ENCODE results near the gene SYT12. TPM values are rescaled to one million over a fixed set of nuclear protein-coding genes. Genes with fewer than 3 reads are reported as not detected.

The SYT12 gene
- polyA plus RNA-seq, 6 donors from 2014 or later: not detected

DNA sequence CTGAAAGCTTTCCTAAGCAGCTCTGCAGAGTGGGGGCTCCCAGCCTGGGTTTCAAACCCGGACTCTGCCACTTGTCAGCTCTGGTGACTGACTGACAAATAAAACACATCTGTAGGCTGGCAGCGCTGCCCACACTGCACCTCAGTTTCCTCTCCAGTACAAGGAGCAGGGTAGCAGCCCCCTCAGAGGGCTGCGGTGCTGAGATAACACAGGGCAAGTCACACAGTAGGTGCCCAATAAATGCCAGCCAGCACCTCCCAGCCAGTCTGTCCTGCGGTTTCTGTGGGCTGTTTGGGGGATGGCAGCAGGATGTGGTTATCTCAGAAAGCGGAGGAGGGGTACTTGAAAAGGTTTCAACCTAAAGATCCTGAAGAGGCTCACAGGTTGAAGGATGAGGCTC, 1.5 kb downstream of the SYT12 start:
- Mint-ChIP-seq H3K27me3 (peaks cover 62 to 82% (median 73%) of the 10 kb centered on the region in 3 donors), H3K9me3 (no peaks in the 10 kb centered on the region), H3K36me3 (peaks cover 0 to 7% of the 10 kb centered on the region in 2 donors), H3K27ac (peak overlapping the region in 1 of 6 donors; percentile 73), H3K4me3 (peak overlapping the region in 6 of 8 donors; percentile 34 to 84 (median 50)), H3K4me1 (peaks cover 19 to 38% (median 20%) of the 10 kb centered on the region in 3 donors)
- DNase-seq (peak; percentile 32), ATAC-seq (ENCODE audit: low read depth in 2 of 2) (peak; percentile 36 to 70)

DNA sequence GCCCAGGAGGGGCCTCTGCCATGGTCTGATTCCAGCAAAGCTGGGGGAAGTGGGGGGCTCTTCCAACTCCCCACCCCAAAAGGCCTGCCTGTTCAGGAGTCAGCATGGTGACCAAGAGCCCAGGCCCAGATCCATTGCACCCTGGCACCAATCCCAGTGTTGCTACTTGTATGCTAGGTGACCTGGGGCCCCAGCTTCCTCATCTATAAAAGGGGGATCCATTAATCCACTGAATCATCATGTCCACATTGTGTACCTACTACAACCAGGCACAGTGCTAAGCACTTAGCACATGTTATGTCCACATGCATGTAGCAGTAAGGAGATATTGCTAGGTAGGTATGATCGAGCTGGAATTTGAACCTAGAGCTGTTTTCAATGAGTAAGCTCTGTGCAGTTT, 2.0 kb downstream of the SYT12 start:
- Mint-ChIP-seq H3K36me3 (peaks cover 0 to 7% of the 10 kb centered on the region in 2 donors), H3K27ac (no peak overlapping the region), H3K27me3 (peaks cover 60 to 84% (median 71%) of the 10 kb centered on the region in 3 donors), H3K9me3 (no peaks in the 10 kb centered on the region), H3K4me3 (peak overlapping the region in 4 of 8 donors; percentile 34 to 73 (median 42)), H3K4me1 (peaks cover 19 to 38% (median 20%) of the 10 kb centered on the region in 3 donors)
- DNase-seq: no peak
- ATAC-seq (ENCODE audit: low read depth in 2 of 2): no peak

DNA sequence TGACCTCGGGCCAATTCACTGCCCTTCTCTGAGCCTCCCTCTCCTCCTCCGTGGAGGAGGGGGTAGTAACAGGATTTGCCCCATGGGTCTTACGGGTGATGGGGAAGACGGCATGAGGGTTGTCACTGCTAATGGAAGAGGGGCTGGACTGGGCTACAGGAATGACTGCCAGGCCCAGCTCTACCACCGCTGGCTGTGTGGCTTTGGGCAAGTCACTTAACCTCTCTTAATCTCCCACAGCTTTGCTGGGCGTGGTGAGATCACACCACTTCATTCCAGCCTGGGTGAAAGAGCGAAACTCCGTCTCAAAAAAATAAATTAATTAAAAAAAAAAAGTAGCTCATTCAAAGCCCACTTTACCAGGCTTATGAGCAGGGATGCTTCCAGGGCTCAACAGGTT, 2.8 kb downstream of the SYT12 start:
- no peaks in the 10 kb centered on the region for H3K9me3 Mint-ChIP-seq
- peak overlapping the region in 1 of 6 donors; percentile 40 for H3K27ac Mint-ChIP-seq
- H3K36me3 Mint-ChIP-seq: peaks cover 0 to 7% of the 10 kb centered on the region in 2 donors
- peaks cover 54 to 87% (median 70%) of the 10 kb centered on the region in 3 donors for H3K27me3 Mint-ChIP-seq
- ATAC-seq (ENCODE audit: low read depth in 2 of 2) (no peak), DNase-seq (no peak)
- H3K4me3 Mint-ChIP-seq: no peak overlapping the region
- peaks cover 19 to 39% (median 20%) of the 10 kb centered on the region in 3 donors for H3K4me1 Mint-ChIP-seq

DNA sequence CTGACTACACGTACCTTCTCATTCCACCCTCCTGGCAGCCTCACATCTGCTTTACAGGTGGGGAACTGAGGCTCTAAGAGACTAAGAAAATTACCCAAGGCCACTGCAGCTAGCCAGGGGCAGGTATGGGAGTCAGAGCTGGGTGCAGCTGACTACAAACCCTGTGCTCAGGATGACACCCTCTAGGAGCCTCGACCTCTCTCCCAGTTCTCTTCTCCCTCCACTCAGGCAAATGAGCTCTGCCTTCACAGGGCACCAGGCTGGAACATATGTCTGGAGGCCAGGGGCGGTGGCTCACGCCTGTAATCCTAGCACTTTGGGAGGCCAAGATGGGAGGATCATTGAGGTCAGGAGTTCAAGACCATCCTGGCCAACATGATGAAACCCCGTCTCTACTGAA, 4.0 kb downstream of the SYT12 start:
- DNase-seq (no peak), ATAC-seq (ENCODE audit: low read depth in 2 of 2) (no peak)
- Mint-ChIP-seq H3K4me1 (peaks cover 25 to 47% (median 29%) of the 10 kb centered on the region in 3 donors), H3K27ac (no peak overlapping the region), H3K9me3 (no peaks in the 10 kb centered on the region), H3K27me3 (peaks cover 53 to 87% (median 74%) of the 10 kb centered on the region in 3 donors), H3K36me3 (peaks cover 0 to 7% of the 10 kb centered on the region in 2 donors), H3K4me3 (peak overlapping the region in 1 of 8 donors; percentile 25)

DNA sequence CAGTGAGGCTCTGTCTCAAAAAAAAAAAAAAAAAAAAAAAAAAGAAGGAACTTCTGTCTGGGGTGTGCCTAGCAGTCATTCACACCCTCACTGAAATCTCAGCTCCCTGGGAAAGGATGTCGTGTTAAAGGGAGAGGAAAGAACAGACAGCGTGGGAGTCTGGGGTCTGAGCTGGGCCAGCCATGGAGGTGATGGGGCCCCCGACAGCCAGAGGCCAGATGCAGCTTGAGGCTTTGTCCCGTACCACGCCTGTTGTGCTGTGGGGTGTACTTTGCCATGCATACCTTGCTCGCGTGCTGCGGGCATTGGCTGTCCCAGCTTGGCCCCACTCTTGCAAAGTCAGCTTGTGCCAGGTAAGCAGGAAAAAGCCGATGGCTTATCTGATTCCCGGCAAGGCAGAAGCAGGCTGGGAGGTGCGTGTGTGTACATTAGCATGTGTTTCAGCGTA, 4.6 kb downstream of the SYT12 start:
- Mint-ChIP-seq H3K4me3 (peak overlapping the region in 1 of 8 donors; percentile 25), H3K9me3 (no peaks in the 10 kb centered on the region), H3K27me3 (peaks cover 52 to 87% (median 73%) of the 10 kb centered on the region in 3 donors), H3K36me3 (peaks cover 0 to 7% of the 10 kb centered on the region in 2 donors), H3K27ac (no peak overlapping the region), H3K4me1 (peaks cover 25 to 44% (median 29%) of the 10 kb centered on the region in 3 donors)
- DNase-seq (no peak), ATAC-seq (ENCODE audit: low read depth in 2 of 2) (peak in 1 of 2 donors; percentile 51)

DNA sequence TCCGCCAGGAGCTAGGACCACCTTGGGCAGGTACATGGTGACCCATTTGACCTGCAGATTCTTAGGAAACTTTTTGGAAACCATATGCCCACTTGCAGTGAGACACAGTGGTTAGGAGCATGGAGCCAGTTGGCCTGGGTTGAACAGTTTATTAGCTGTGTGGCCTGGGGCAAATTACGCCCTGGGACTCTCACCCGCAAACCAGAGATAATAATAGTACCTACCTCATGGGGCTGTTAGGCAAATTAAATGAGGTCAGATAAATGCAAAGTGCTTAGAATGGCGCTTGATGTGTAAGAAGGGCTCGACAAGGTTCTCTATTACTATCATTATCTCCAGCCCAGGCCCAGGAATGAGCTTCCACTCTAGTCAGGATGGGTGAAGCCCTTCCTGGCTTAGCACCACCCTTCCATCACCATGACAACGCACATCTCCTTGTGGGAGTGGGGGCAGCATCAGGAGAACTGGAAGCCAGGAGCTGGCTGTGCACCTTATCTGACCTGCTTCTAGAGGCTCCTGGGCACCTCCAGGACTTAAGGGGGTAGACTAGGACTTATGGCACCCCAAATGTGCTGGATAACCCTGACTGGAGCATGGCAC, 5.1 kb downstream of the SYT12 start:
- Mint-ChIP-seq H3K36me3 (peaks cover 0 to 7% of the 10 kb centered on the region in 2 donors), H3K4me1 (peaks cover 27 to 42% (median 29%) of the 10 kb centered on the region in 3 donors), H3K27me3 (peaks cover 52 to 87% (median 75%) of the 10 kb centered on the region in 3 donors), H3K9me3 (no peaks in the 10 kb centered on the region), H3K27ac (peak overlapping the region in 1 of 6 donors; percentile 14), H3K4me3 (peak overlapping the region in 1 of 8 donors; percentile 47)
- DNase-seq: no peak
- peak; percentile 64 to 79 for ATAC-seq (ENCODE audit: low read depth in 2 of 2)

DNA sequence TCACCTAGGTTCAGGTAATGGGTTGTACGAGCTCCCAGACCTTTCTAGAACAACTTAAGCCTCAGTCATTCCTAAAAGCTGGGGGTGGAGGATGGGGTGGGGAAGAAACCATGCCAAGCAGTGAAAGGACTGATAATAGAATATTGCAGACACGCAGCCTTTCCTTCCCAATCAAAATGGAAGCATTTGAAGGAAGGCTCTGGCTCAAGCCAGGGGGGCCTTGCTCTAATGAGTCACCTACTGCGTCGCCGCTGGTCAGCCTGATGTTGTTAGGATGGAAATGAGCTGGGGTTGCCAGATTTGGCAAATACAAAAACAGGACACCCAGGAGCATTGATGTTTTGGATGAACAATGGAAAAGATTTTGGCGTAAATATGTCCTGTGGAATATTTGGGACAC, 6.2 kb downstream of the SYT12 start:
- ATAC-seq (ENCODE audit: low read depth in 2 of 2) (no peak), DNase-seq (no peak)
- H3K4me1 Mint-ChIP-seq: peaks cover 23 to 35% (median 24%) of the 10 kb centered on the region in 3 donors
- H3K4me3 Mint-ChIP-seq: no peak overlapping the region
- no peaks in the 10 kb centered on the region for H3K9me3 Mint-ChIP-seq
- H3K36me3 Mint-ChIP-seq: no peaks in the 10 kb centered on the region
- peak overlapping the region in 2 of 6 donors; percentile 15 to 33 for H3K27ac Mint-ChIP-seq
- peaks cover 54 to 88% (median 77%) of the 10 kb centered on the region in 3 donors for H3K27me3 Mint-ChIP-seq

DNA sequence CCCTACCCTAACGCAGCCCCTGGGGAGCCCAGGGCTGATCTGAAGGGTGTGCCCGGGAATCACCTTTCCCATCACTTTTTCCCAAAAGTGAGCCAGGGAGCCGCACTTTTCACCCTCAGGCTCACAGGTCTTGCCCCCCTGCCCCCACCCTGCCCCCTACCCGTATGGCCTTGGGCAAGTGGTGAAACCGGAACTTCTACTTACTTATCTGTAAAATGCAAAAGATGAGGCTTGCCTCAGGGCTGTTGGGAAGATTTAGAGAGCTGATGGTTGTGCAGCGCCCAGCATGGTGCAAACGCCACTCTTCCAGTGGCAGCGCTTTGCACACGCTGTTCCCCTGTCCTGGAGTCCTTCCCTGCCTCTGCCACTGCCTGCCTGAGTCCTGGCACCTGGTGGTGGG, 8.0 kb downstream of the SYT12 start:
- no peaks in the 10 kb centered on the region for H3K9me3 Mint-ChIP-seq
- no peak overlapping the region for H3K27ac Mint-ChIP-seq
- H3K27me3 Mint-ChIP-seq: peaks cover 42 to 76% (median 68%) of the 10 kb centered on the region in 3 donors
- peaks cover 8 to 22% (median 14%) of the 10 kb centered on the region in 3 donors for H3K4me1 Mint-ChIP-seq
- no peak overlapping the region for H3K4me3 Mint-ChIP-seq
- ATAC-seq (ENCODE audit: low read depth in 2 of 2) (no peak), DNase-seq (no peak)
- H3K36me3 Mint-ChIP-seq: no peaks in the 10 kb centered on the region

DNA sequence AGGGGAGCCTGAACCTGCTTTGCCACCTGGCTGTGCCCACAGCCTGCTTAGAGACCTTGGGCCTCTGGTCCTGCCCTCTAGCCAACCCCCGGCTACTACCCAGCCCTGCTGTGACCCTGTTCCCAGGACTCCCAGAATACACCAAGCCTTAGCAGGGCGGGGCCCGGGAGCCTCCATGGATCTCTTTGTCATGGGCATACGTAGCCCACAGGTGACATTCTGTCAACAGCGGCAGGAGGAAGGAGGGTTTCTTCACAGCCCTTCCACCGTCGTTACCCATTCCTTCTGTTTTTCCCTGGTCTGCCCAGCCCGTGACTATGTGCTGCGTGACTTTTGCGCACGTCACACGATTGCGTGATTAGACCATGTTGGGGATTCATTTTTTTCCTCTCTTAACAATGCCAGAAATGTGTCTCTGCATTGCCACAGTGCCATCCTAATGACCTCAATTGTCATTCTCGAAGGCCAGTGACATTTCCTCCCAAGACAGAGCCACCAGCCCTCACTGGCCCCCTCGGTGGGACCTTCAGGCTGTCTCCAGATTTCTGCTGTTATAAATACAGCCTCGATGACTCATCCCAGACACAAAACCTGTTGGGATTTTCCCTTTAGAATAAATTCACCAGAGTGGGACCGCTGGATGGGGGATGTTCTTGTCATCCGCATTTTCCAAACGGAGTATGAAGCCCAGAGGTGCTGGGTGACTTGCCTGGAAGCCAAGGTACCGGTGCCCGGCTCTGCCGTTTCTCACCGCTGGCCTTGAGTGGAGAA, 9.0 kb downstream of the SYT12 start:
- peak overlapping the region in 1 of 8 donors; percentile 61 for H3K4me3 Mint-ChIP-seq
- DNase-seq (no peak), ATAC-seq (ENCODE audit: low read depth in 2 of 2) (no peak)
- H3K27me3 Mint-ChIP-seq: peaks cover 41 to 74% (median 66%) of the 10 kb centered on the region in 3 donors
- no peaks in the 10 kb centered on the region for H3K36me3 Mint-ChIP-seq
- no peaks in the 10 kb centered on the region for H3K9me3 Mint-ChIP-seq
- H3K4me1 Mint-ChIP-seq: peaks cover 8 to 19% (median 14%) of the 10 kb centered on the region in 3 donors
- peak overlapping the region in 1 of 6 donors; percentile 53 for H3K27ac Mint-ChIP-seq

DNA sequence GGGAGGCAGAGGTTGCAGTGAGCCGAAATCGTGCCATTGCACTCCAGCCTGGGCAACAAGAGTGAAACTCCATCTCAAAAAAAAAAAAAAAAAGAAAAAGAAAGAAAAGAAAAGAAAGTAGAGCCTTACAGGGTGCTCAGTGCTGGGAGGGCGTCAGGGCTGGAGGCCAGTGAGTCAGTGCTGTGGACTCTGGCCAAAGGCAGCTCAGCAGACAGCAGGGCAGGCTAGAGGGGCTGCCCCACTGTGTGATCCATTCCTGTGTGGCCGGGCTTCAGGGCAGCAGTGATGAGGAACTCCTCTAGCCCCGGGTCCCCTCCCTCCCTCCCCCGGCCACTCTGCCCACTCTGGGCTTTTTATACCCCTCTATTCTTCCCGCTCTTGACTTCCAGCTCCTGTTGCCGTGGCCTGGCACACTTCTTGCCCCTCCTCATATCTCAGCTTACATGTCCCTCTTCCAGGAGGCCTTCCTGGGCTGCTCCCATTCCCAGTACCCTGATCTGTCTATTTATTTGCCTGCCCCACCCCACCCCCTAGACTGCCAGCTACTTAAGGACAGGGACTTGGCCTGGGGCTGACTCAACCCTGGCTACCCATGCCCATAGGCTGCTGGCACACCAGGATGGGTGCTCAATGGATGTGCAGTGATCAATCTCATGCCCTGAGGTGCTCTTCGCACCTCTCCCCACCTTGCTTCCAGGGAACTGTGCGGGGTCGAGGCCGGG, 10.1 kb downstream of the SYT12 start:
- peaks cover 38 to 68% (median 61%) of the 10 kb centered on the region in 3 donors for H3K27me3 Mint-ChIP-seq
- ATAC-seq (ENCODE audit: low read depth in 2 of 2) (no peak), DNase-seq (no peak)
- H3K4me1 Mint-ChIP-seq: peaks cover 8 to 14% (median 10%) of the 10 kb centered on the region in 3 donors
- H3K9me3 Mint-ChIP-seq: no peaks in the 10 kb centered on the region
- peak overlapping the region in 1 of 6 donors; percentile 65 for H3K27ac Mint-ChIP-seq
- no peaks in the 10 kb centered on the region for H3K36me3 Mint-ChIP-seq
- H3K4me3 Mint-ChIP-seq: no peak overlapping the region

DNA sequence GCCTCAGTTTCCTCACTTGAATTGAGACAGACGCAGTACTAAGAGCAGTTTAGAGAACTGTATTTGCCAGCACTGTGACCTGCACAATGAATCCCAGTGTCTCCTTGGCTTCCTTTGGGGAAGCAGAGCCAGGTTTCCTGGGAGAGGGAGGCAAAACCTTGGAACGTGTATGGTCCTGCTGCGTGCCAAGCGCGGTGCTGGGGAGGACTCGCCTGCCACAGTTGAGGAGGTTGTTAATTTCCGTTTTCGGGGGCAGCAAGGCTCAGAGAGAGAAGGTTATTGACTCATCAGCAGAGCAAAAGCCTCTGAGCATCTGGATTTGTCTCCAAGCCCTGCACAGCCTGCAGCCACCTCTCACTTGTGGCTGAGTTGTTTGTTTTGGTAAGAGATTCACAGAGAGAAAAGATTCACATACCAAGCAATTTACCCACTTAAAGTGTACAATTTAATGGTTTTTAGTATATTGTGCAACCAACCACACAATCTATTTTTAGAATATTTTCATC, 10.8 kb downstream of the SYT12 start:
- no peak for ATAC-seq (ENCODE audit: low read depth in 2 of 2)
- H3K27me3 Mint-ChIP-seq: peaks cover 35 to 65% (median 59%) of the 10 kb centered on the region in 3 donors
- DNase-seq: no peak
- H3K4me1 Mint-ChIP-seq: peaks cover 8 to 10% (median 10%) of the 10 kb centered on the region in 3 donors
- H3K27ac Mint-ChIP-seq: peak overlapping the region in 1 of 6 donors; percentile 62
- H3K9me3 Mint-ChIP-seq: no peaks in the 10 kb centered on the region
- H3K4me3 Mint-ChIP-seq: no peak overlapping the region
- no peaks in the 10 kb centered on the region for H3K36me3 Mint-ChIP-seq

DNA sequence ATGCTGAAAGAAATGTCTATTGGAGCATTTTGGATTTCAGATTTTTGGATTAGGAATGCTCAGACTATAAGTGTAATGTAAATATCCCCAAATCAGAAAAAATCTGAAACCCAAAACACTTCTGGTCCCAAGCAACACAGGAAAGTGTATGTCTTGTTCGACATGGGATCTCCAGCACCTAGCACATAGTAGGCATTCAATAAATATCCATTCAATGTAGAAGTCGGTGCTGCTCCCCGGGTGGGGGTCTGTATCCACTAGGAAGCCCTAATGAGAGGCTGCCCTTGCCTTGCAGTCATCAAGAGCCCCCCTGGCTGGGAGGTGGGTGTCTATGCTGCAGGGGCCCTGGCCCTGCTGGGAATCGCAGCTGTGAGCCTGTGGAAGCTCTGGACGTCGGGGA, 11.4 kb downstream of the SYT12 start:
- Mint-ChIP-seq H3K4me1 (peaks cover 8 to 10% (median 10%) of the 10 kb centered on the region in 3 donors), H3K4me3 (no peak overlapping the region), H3K27ac (no peak overlapping the region), H3K9me3 (no peaks in the 10 kb centered on the region), H3K36me3 (no peaks in the 10 kb centered on the region), H3K27me3 (peaks cover 29 to 61% (median 52%) of the 10 kb centered on the region in 3 donors)
- DNase-seq: no peak
- ATAC-seq (ENCODE audit: low read depth in 2 of 2): no peak

DNA sequence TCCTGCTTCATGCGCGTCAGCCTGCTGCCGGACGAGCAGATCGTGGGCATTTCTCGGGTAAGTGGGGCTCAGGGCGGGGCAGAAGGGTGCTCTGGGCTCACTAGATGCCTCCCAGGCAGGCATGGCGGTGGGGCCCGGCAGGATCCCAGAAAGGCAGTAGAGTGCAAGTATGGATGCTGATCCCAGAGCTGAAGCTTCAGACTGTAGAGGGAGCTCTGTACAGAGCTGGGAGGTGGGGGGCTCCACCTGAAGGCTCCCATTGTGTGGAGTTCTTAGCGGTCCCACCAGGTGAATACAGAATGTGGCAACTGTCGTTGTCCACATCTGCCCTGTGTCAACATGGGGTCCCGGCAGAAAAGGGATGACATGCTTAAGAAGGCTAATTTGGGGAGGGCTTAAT, 17.2 kb downstream of the SYT12 start:
- Mint-ChIP-seq H3K27me3 (peaks cover 13 to 58% (median 43%) of the 10 kb centered on the region in 3 donors), H3K27ac (no peak overlapping the region)

More for the DNA sequence above, 17.2 kb downstream of the SYT12 start:
- no peaks in the 10 kb centered on the region for H3K9me3 Mint-ChIP-seq
- H3K4me3 Mint-ChIP-seq: no peak overlapping the region
- DNase-seq (no peak), ATAC-seq (ENCODE audit: low read depth in 2 of 2) (no peak)
- no peaks in the 10 kb centered on the region for H3K36me3 Mint-ChIP-seq
- H3K4me1 Mint-ChIP-seq: peaks cover 0 to 13% (median 8%) of the 10 kb centered on the region in 3 donors
